Measurements from ENCODE around the gene SLC35E1. TPM values are rescaled to one million over a fixed set of nuclear protein-coding genes. Genes with fewer than 3 reads are reported as not detected.

The SLC35E1 gene
- total RNA-seq (2014; rRNA removed; shearing (Covaris generic)) (39.7 and 43.2 TPM in 2 replicates), polyA plus RNA-seq (2016; fragmentation: Nextera tagmentation; extraction: Ambion mirVana) (35.7 and 38.8 TPM in 2 replicates)

DNA sequence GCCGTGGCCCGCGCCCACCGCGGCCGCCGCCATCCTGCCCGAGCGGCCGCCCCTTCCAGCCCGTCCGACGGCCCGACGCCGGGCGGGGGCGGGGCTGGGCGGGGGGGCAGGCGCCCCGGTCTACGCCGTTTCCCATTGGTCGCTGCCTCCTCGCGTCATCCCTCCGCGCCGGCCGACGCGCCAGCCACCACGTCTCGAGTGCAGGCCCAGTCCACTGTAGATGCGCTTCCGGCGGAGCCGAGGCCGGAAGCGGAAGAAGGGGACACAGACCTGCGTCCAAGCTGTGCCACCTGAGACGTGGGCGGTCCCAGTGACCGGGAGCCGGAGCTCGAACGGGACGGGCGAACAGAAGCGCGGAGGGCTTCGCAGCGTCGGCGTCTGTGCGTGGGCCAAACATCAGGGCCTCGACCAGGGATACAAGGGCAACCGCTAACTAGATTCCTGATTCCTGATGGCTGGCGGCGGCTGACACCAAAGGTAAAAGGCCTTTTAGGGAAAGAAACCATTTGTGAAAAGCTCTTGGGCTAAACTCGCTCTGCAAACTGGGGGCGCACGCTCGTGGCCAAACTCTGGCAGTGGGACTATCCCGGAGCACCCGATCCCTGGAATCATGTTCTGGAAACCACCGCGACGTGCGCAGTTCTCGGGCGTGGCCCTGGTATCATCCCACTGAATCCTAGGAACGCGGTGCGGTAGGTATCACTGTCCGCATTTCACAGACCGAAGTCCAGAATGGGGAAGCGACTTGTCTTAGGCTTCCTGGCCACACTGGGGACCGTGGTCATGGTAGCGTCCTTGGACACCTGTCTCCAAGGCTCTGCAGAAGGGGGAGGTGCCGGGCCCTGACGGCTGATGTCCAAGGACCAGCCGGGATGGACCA, at the start of gene SLC35E1:
TSS of gene SLC35E1 (minus strand) at position 84 of the 880 bp plus-strand sequence. CDS start at position 33, 51 bp downstream.
- Histone ChIP-seq H3K79me2 (ENCODE audit: insufficient read depth) (peaks cover 96% of the 10 kb centered on the region), H3F3A (ENCODE audit: insufficient read depth) (0 out of 2 replicates have a peak, but pooled peaks cover 6% of the 10 kb centered on the region), H3K9ac (peak within 1 kb of the TSS; percentile 93), H3K36me3 (ENCODE audit: low read depth) (peaks cover 4% of the 10 kb centered on the region; the same call in 1 of the 2 replicates), H4K20me1 (ENCODE audit: insufficient read depth) (no peaks in the 10 kb centered on the region), H2AFZ (peak within 1 kb of the TSS; percentile 83), H3K4me1 (ENCODE audit: insufficient read depth) (peaks cover 21% of the 10 kb centered on the region), H3K27ac (peak within 1 kb of the TSS; percentile 77), H3K4me3 (peak within 1 kb of the TSS; percentile 100), H3K9me3 (ENCODE audit: low read depth) (no peaks in the 10 kb centered on the region), H3K4me2 (ENCODE audit: unreplicated experiment) (peak within 1 kb of the TSS; percentile 83), H3K9me2 (ENCODE audit: insufficient read depth) (no peaks in the 10 kb centered on the region), H3K27me3 (replicated peaks; ENCODE audit: insufficient read depth) (no peaks in the 10 kb centered on the region)
- TF ChIP-seq EZH2phosphoT487 (IDR thresholded peaks at IDR 0.05; ENCODE audit: insufficient read depth, low read depth) (no peak), EZH2 (IDR thresholded peaks at IDR 0.05; ENCODE audit: insufficient read depth, poor library complexity, severe bottlenecking) (no peak)
- in situ Hi-C loops (cut with MboI), result no loop called here
- 1% methylated on average over 60 to 62 of the region's 83 CpGs for WGBS, 2 experiments (ENCODE audit: low coverage in 1 of 2, low lambda C conversion rate in 2 of 2, missing lambda C conversion rate in 2 of 2)
- peak; percentile 97 for DNase-seq

DNA sequence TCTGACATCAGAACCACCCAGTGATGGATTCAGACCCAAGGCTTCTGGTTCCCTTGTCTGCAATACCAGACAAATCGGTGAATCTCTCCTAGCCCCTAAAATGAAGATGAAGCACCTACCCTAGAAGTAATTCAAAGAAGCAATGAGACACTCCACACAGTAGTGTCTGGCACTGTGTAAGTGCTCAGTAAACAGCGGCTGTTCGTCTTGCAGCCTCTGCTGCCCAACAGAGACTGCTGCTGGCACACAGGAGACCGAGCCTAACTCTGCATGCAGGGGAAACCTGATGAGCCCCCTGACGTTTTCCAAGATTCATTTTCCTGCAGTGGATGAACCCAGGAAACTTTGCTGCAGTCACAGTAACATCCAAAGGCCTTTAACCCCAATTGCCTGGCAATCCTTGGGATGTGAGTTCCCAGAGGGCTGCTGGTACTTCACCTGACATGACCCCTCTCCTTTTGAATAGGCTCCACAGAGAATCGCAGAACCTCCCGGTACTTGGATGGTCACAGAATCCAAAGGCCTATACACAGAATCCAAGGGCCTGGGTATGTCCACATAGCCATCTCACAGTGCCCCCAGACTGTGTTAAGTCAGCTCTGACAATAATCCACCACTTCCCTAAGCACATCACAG, 49.1 kb upstream of the SLC35E1 start:
- H3K9me2 ChIP-seq (ENCODE audit: insufficient read depth), result no peaks in the 10 kb centered on the region
- H3K9me3 ChIP-seq (ENCODE audit: low read depth), result no peaks in the 10 kb centered on the region
- DNase-seq, result no peak
- no peak for TF ChIP-seq EZH2phosphoT487 (IDR thresholded peaks at IDR 0.05; ENCODE audit: insufficient read depth, low read depth)
- TF ChIP-seq EZH2 (IDR thresholded peaks at IDR 0.05; ENCODE audit: insufficient read depth, poor library complexity, severe bottlenecking), result no peak
- H3K9ac ChIP-seq, result no peak overlapping the region
- H4K20me1 ChIP-seq (ENCODE audit: insufficient read depth), result peaks cover 46% of the 10 kb centered on the region; the same call in 1 of the 2 replicates
- H3K36me3 ChIP-seq (ENCODE audit: low read depth), result no peaks in the 10 kb centered on the region
- 42 to 56% methylated on average over 7 of the region's 7 CpGs for WGBS, 2 experiments (ENCODE audit: low coverage in 1 of 2, low lambda C conversion rate in 2 of 2, missing lambda C conversion rate in 2 of 2)
- no peak overlapping the region for H3K27ac ChIP-seq
- no peak overlapping the region for H3K4me3 ChIP-seq
- no peak overlapping the region for H3K4me2 ChIP-seq (ENCODE audit: unreplicated experiment)
- H2AFZ ChIP-seq, result no peak overlapping the region
- in situ Hi-C loops (cut with MboI), result no loop called here
- H3K4me1 ChIP-seq (ENCODE audit: insufficient read depth), result peaks cover 19% of the 10 kb centered on the region
- no peaks in the 10 kb centered on the region for H3F3A ChIP-seq (ENCODE audit: insufficient read depth)
- H3K27me3 ChIP-seq (replicated peaks; ENCODE audit: insufficient read depth), result no peaks in the 10 kb centered on the region
- peaks cover 100% of the 10 kb centered on the region for H3K79me2 ChIP-seq (ENCODE audit: insufficient read depth)

DNA sequence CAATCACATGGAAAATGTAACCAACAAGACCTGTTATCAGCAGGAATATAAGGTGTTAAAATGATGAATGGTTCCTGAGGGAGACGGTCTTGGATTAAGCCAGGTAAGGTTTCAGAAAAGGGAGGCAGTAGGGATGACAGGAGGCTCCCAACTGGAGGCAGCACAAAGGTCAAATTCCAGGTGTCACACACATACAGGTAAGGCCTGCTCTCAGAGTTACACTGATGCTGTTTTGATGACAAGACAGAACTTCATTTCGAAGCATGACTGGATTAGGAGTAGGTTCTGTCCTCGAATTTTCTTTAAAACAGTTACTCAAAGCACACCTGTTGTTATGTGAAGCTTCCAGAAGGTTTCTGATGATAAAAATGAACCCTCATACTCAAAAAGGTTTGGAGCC, 48.4 kb upstream of the SLC35E1 start:
- 83 to 87% methylated on average over 3 of the region's 3 CpGs for WGBS, 2 experiments (ENCODE audit: low coverage in 1 of 2, low lambda C conversion rate in 2 of 2, missing lambda C conversion rate in 2 of 2)

DNA sequence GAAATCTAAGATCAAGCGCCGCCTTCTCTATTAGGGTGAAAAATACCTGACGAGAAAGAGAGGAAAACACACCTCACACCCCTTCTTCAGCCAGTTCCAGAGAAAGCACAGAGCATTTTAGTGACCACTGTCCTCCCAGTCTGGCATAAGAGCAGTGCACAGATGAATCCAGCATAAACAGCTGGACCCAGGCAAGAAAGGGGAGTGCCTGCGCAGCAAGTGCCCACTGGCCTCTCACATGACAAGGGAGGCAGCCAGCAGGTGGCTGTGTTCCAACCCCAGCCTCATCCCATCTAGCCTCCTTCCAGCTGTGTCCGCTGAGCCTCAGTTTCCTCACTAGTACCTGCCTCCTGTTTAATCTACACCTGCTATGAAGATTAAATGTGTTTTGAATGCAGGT, 47.8 kb upstream of the SLC35E1 start:
- Histone ChIP-seq H3K27ac (peak overlapping the region; percentile 35; the same call in 1 of the 2 replicates), H3K4me2 (ENCODE audit: unreplicated experiment) (no peak overlapping the region)
- in situ Hi-C loops (cut with MboI), result no loop called here

More for the DNA sequence above, 48.4 kb upstream of the SLC35E1 start:
- in situ Hi-C loops (cut with MboI), result no loop called here
- H3K9me3 ChIP-seq (ENCODE audit: low read depth), result no peaks in the 10 kb centered on the region
- TF ChIP-seq EZH2 (IDR thresholded peaks at IDR 0.05; ENCODE audit: insufficient read depth, poor library complexity, severe bottlenecking), result no peak
- no peak for TF ChIP-seq EZH2phosphoT487 (IDR thresholded peaks at IDR 0.05; ENCODE audit: insufficient read depth, low read depth)
- DNase-seq, result no peak
- H3K4me2 ChIP-seq (ENCODE audit: unreplicated experiment), result no peak overlapping the region
- H3K27ac ChIP-seq, result no peak overlapping the region
- no peaks in the 10 kb centered on the region for H3F3A ChIP-seq (ENCODE audit: insufficient read depth)
- H3K4me3 ChIP-seq, result no peak overlapping the region
- peaks cover 14% of the 10 kb centered on the region for H3K4me1 ChIP-seq (ENCODE audit: insufficient read depth)
- peaks cover 43% of the 10 kb centered on the region; the same call in 1 of the 2 replicates for H4K20me1 ChIP-seq (ENCODE audit: insufficient read depth)
- no peak overlapping the region for H3K9ac ChIP-seq
- peaks cover 100% of the 10 kb centered on the region for H3K79me2 ChIP-seq (ENCODE audit: insufficient read depth)
- H2AFZ ChIP-seq, result no peak overlapping the region
- H3K9me2 ChIP-seq (ENCODE audit: insufficient read depth), result no peaks in the 10 kb centered on the region
- no peaks in the 10 kb centered on the region for H3K36me3 ChIP-seq (ENCODE audit: low read depth)
- no peaks in the 10 kb centered on the region for H3K27me3 ChIP-seq (replicated peaks; ENCODE audit: insufficient read depth)

More for the DNA sequence above, 47.8 kb upstream of the SLC35E1 start:
- Histone ChIP-seq H3K79me2 (ENCODE audit: insufficient read depth) (peaks cover 100% of the 10 kb centered on the region), H3K36me3 (ENCODE audit: low read depth) (no peaks in the 10 kb centered on the region), H2AFZ (no peak overlapping the region), H3F3A (ENCODE audit: insufficient read depth) (no peaks in the 10 kb centered on the region), H3K4me3 (no peak overlapping the region), H3K27me3 (replicated peaks; ENCODE audit: insufficient read depth) (no peaks in the 10 kb centered on the region), H3K9ac (peak overlapping the region; percentile 28), H4K20me1 (ENCODE audit: insufficient read depth) (peaks cover 40% of the 10 kb centered on the region; the same call in 1 of the 2 replicates), H3K4me1 (ENCODE audit: insufficient read depth) (peaks cover 14% of the 10 kb centered on the region), H3K9me2 (ENCODE audit: insufficient read depth) (no peaks in the 10 kb centered on the region), H3K9me3 (ENCODE audit: low read depth) (no peaks in the 10 kb centered on the region)
- 59 to 61% methylated on average over 5 of the region's 5 CpGs for WGBS, 2 experiments (ENCODE audit: low coverage in 1 of 2, low lambda C conversion rate in 2 of 2, missing lambda C conversion rate in 2 of 2)
- no peak for TF ChIP-seq EZH2phosphoT487 (IDR thresholded peaks at IDR 0.05; ENCODE audit: insufficient read depth, low read depth)
- no peak for TF ChIP-seq EZH2 (IDR thresholded peaks at IDR 0.05; ENCODE audit: insufficient read depth, poor library complexity, severe bottlenecking)
- DNase-seq, result peak; percentile 23
